Mesendoderm (in vitro differentiated cells): ENCODE measurements around the gene SCN9A.

Experiments
- DNase-seq: peaks from one replicate; pipeline ENCODE4 v3.0.0; 2013
- H2AK5ac ChIP-seq: 2 replicates; pipeline ENCODE4 v1.6.1; 2013; ENCODE audit warnings: low read length, inconsistent platforms
- H2BK120ac ChIP-seq: 2 replicates; pipeline ENCODE4 v1.6.1; 2013; ENCODE audit warnings: low read depth, mild to moderate bottlenecking, low read length, moderate library complexity, mixed read lengths
- H2BK15ac ChIP-seq: replicated peaks from 2 replicates; pipeline ENCODE4 v1.6.1; 2013; ENCODE audit warnings: low read depth, mild to moderate bottlenecking, moderate library complexity
- H2BK5ac ChIP-seq: 2 replicates; pipeline ENCODE4 v1.6.1; 2013; ENCODE audit warnings: low read length, inconsistent platforms
- H3K18ac ChIP-seq: 2 replicates; pipeline ENCODE4 v1.6.1; 2013; ENCODE audit warnings: mild to moderate bottlenecking, low read length, mixed read lengths
- H3K23ac ChIP-seq: one replicate; pipeline ENCODE4 v1.6.1; 2013; ENCODE audit warnings: low read length
- H3K27ac ChIP-seq: 2 replicates; pipeline ENCODE4 v1.5.1; 2013; ENCODE audit warnings: low read depth, mild to moderate bottlenecking, inconsistent platforms, low read length, moderate library complexity
- H3K27me3 ChIP-seq: 2 replicates; pipeline ENCODE4 v1.6.1; 2013; ENCODE audit warnings: low read length, control low read depth, mild to moderate bottlenecking, inconsistent platforms; ENCODE audit not compliant: insufficient read depth, poor library complexity
- H3K36me3 ChIP-seq: 2 replicates; pipeline ENCODE4 v1.6.1; 2013; ENCODE audit warnings: low read length, inconsistent platforms; ENCODE audit not compliant: control insufficient read depth, insufficient read depth
- H3K4ac ChIP-seq: one replicate; pipeline ENCODE4 v1.6.1; 2013; ENCODE audit warnings: low read depth, mild to moderate bottlenecking, low read length, moderate library complexity
- H3K4me1 ChIP-seq: 2 replicates; pipeline ENCODE4 v1.6.1; 2013; ENCODE audit warnings: low read depth, low read length, inconsistent platforms; ENCODE audit not compliant: control insufficient read depth
- H3K4me2 ChIP-seq: 2 replicates; pipeline ENCODE4 v1.6.1; 2013; ENCODE audit warnings: low read length
- H3K4me3 ChIP-seq: 2 replicates; pipeline ENCODE4 v1.5.1; 2013; ENCODE audit warnings: mild to moderate bottlenecking, low read length
- H3K56ac ChIP-seq: one replicate; pipeline ENCODE4 v1.6.1; 2013; ENCODE audit warnings: low read length
- H3K79me1 ChIP-seq: 2 replicates; pipeline ENCODE4 v1.6.1; 2013; ENCODE audit warnings: low read length, inconsistent platforms
- H3K79me2 ChIP-seq: 2 replicates; pipeline ENCODE4 v1.6.1; 2013; ENCODE audit warnings: mild to moderate bottlenecking, low read length; ENCODE audit not compliant: control insufficient read depth, insufficient read depth
- H3K9ac ChIP-seq: 2 replicates; pipeline ENCODE4 v1.6.1; 2013; ENCODE audit warnings: low read length, inconsistent platforms
- H4K5ac ChIP-seq: one replicate; pipeline ENCODE4 v1.6.1; 2013; ENCODE audit warnings: low read length
- H4K8ac ChIP-seq: one replicate; pipeline ENCODE4 v1.6.1; 2013; ENCODE audit warnings: low read depth, mild to moderate bottlenecking, control low read depth, low read length, moderate library complexity
- WGBS: extraction: QIAGEN DNeasy Blood & Tissue Kit; methylation state at CpG from one replicate; pipeline ENCODE4 v1.1.7; 2013; ENCODE audit warnings: low lambda C conversion rate, missing lambda C conversion rate; ENCODE audit not compliant: insufficient coverage; ENCODE audit errors: extremely low coverage; 5-methylcytosine and 5-hydroxymethylcytosine counted together

SCN9A gene

GRCh38 chr2:166404831-166405568 lies 29.3 kb upstream of the SCN9A start:
- Histone ChIP-seq H3K56ac (no peak overlapping the region), H2BK15ac (no peak overlapping the region), H3K27me3 (no peaks in the 10 kb centered on the region), H2BK120ac (no peak overlapping the region), H4K5ac (no peak overlapping the region), H3K4me1 (no peaks in the 10 kb centered on the region), H3K9ac (no peak overlapping the region), H4K8ac (no peak overlapping the region), H3K36me3 (no peaks in the 10 kb centered on the region), H2BK5ac (no peak overlapping the region), H3K27ac (no peak overlapping the region), H3K18ac (no peak overlapping the region), H3K4me3 (no peak overlapping the region), H3K79me1 (no peaks in the 10 kb centered on the region), H3K4me2 (no peak overlapping the region), H2AK5ac (no peak overlapping the region), H3K79me2 (no peaks in the 10 kb centered on the region), H3K23ac (no peak overlapping the region), H3K4ac (no peak overlapping the region)
- no peak for DNase-seq
- no CpG with 5 or more reads among the region's 2 CpGs for WGBS

GRCh38 chr2:166394245-166394644 lies 18.5 kb upstream of the SCN9A start:
- Histone ChIP-seq H2BK120ac (no peak overlapping the region), H2BK15ac (no peak overlapping the region), H3K27me3 (no peaks in the 10 kb centered on the region), H3K18ac (no peak overlapping the region), H4K5ac (no peak overlapping the region), H3K4me2 (no peak overlapping the region), H3K4me3 (no peak overlapping the region), H3K56ac (no peak overlapping the region), H4K8ac (no peak overlapping the region), H3K27ac (no peak overlapping the region), H3K36me3 (no peaks in the 10 kb centered on the region), H2AK5ac (no peak overlapping the region), H3K23ac (no peak overlapping the region), H3K79me1 (no peaks in the 10 kb centered on the region), H3K4me1 (no peaks in the 10 kb centered on the region), H3K4ac (no peak overlapping the region), H3K9ac (no peak overlapping the region), H3K79me2 (no peaks in the 10 kb centered on the region), H2BK5ac (no peak overlapping the region)
- no peak for DNase-seq
- WGBS = no CpG with 5 or more reads among the region's 1 CpG

GRCh38 chr2:166393008-166393407 lies 17.3 kb upstream of the SCN9A start:
- no peak overlapping the region for H2BK120ac ChIP-seq
- no peak overlapping the region for H3K4me3 ChIP-seq
- no peak overlapping the region for H3K23ac ChIP-seq
- H2BK5ac ChIP-seq = no peak overlapping the region
- no peak overlapping the region for H3K56ac ChIP-seq
- no peak overlapping the region for H2AK5ac ChIP-seq
- H3K9ac ChIP-seq = no peak overlapping the region
- no peak overlapping the region for H4K5ac ChIP-seq
- H3K79me2 ChIP-seq = no peaks in the 10 kb centered on the region
- no peak for DNase-seq
- H3K18ac ChIP-seq = no peak overlapping the region
- no peak overlapping the region for H3K27ac ChIP-seq
- no peak overlapping the region for H2BK15ac ChIP-seq
- H3K4me1 ChIP-seq = no peaks in the 10 kb centered on the region
- H3K36me3 ChIP-seq = no peaks in the 10 kb centered on the region
- WGBS = 100% methylated on average over 1 of the region's 3 CpGs
- H3K4ac ChIP-seq = no peak overlapping the region
- no peak overlapping the region for H3K4me2 ChIP-seq
- H3K27me3 ChIP-seq = no peaks in the 10 kb centered on the region
- H3K79me1 ChIP-seq = no peaks in the 10 kb centered on the region
- no peak overlapping the region for H4K8ac ChIP-seq

GRCh38 chr2:166388481-166389070 lies 12.8 kb upstream of the SCN9A start:
- no CpG with 5 or more reads among the region's 3 CpGs for WGBS
- H3K27ac ChIP-seq = no peak overlapping the region
- H3K18ac ChIP-seq = no peak overlapping the region
- H3K56ac ChIP-seq = no peak overlapping the region
- no peak overlapping the region for H3K23ac ChIP-seq
- no peak overlapping the region for H2AK5ac ChIP-seq
- no peaks in the 10 kb centered on the region for H3K79me1 ChIP-seq
- no peak for DNase-seq
- H3K4ac ChIP-seq = no peak overlapping the region
- no peak overlapping the region for H3K4me2 ChIP-seq
- no peak overlapping the region for H2BK120ac ChIP-seq
- H4K8ac ChIP-seq = no peak overlapping the region
- no peak overlapping the region for H4K5ac ChIP-seq
- H2BK15ac ChIP-seq = no peak overlapping the region
- no peaks in the 10 kb centered on the region for H3K27me3 ChIP-seq
- no peaks in the 10 kb centered on the region for H3K36me3 ChIP-seq
- H2BK5ac ChIP-seq = no peak overlapping the region
- H3K4me1 ChIP-seq = no peaks in the 10 kb centered on the region
- no peak overlapping the region for H3K9ac ChIP-seq
- H3K4me3 ChIP-seq = no peak overlapping the region
- no peaks in the 10 kb centered on the region for H3K79me2 ChIP-seq

- Histone ChIP-seq H3K36me3 (no peaks in the 10 kb centered on the region), H2BK15ac (no peak overlapping the region), H2BK5ac (no peak overlapping the region), H3K4me2 (no peak overlapping the region), H3K4me1 (no peaks in the 10 kb centered on the region), H3K79me2 (no peaks in the 10 kb centered on the region), H3K23ac (no peak overlapping the region), H3K56ac (no peak overlapping the region), H3K18ac (no peak overlapping the region), H3K79me1 (no peaks in the 10 kb centered on the region), H3K27ac (no peak overlapping the region), H2AK5ac (no peak overlapping the region), H3K9ac (no peak overlapping the region), H3K4ac (no peak overlapping the region), H4K5ac (no peak overlapping the region), H3K27me3 (no peaks in the 10 kb centered on the region), H4K8ac (no peak overlapping the region), H2BK120ac (no peak overlapping the region), H3K4me3 (no peak overlapping the region)
- no CpG with 5 or more reads among the region's 1 CpG for WGBS
- no peak for DNase-seq
Observed at GRCh38 chr2:166385313-166385712, 9.6 kb upstream of the SCN9A start.

GRCh38 chr2:166384774-166385173 lies 9.0 kb upstream of the SCN9A start:
- Histone ChIP-seq H3K27me3 (no peaks in the 10 kb centered on the region), H2BK5ac (no peak overlapping the region), H3K4ac (no peak overlapping the region), H3K27ac (no peak overlapping the region), H3K79me1 (no peaks in the 10 kb centered on the region), H3K18ac (no peak overlapping the region), H2BK120ac (no peak overlapping the region), H3K4me1 (no peaks in the 10 kb centered on the region), H4K8ac (no peak overlapping the region), H4K5ac (no peak overlapping the region), H3K79me2 (no peaks in the 10 kb centered on the region), H3K23ac (no peak overlapping the region), H3K36me3 (no peaks in the 10 kb centered on the region), H3K9ac (no peak overlapping the region), H2BK15ac (no peak overlapping the region), H3K56ac (no peak overlapping the region), H2AK5ac (no peak overlapping the region), H3K4me3 (no peak overlapping the region), H3K4me2 (no peak overlapping the region)
- DNase-seq = no peak
- no CpG with 5 or more reads among the region's 8 CpGs for WGBS
